ENCODE measurements around the gene NME4.

NME4 gene

GRCh38 chr16:426906-427249, 29.9 kb downstream of the NME4 start:
- DNase-seq (ENCODE audit: low read depth): no peak

- no peak for DNase-seq (ENCODE audit: low read depth)
These were observed 30.3 kb downstream of the NME4 start for GRCh38 chr16:427250-427649.

GRCh38 chr16:430904-431303, 33.9 kb downstream of the NME4 start:
- DNase-seq (ENCODE audit: low read depth): no peak

DNA sequence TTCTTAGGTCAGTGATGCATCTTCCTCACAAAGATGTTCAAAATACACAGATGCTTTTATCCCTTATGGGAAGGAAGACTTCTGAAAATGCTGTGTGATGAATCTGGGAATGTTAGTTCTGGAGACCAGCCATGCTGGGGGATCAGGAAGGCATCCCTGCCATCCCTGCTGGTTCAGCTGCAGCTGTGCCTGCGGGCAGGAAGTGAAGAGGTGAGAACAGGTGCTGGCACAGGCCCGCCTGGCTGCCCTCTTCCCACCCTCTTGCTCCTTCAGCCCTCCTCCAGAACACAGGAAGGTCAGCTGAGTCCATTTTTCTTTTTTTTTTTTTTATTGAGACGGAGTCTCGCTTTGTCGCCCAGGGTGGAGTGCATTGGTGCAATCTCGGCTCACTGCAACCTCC, 43.6 kb downstream of the NME4 start:
- no peak for DNase-seq (ENCODE audit: low read depth)

- no peak for DNase-seq (ENCODE audit: low read depth)
These were observed 44.4 kb downstream of the NME4 start for GRCh38 chr16:441447-441846.

- DNase-seq (ENCODE audit: low read depth): no peak
These were observed 46.0 kb downstream of the NME4 start for GRCh38 chr16:442976-443375.

- DNase-seq (ENCODE audit: low read depth): no peak
These were observed 47.0 kb downstream of the NME4 start for GRCh38 chr16:444027-444426.

DNA sequence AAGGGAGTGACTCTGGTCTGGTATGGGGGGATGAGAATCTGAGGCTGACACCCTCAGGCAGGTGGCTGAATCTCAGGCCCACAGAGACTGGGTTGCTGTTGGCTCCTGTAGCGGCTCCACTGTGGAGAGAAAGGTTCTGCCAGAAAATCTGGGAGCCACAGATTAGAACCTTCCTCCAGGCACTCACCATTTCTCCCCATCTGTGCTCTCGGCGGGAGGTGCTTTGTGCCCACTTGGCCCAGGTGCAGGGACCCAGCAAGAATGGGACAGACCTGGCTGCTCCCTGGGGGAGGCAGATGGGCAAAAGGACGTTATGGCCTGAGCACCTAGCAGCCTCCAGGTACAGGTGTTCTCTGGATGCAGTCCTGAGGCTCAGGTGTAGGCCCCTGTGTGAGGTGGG, 48.6 kb downstream of the NME4 start:
- DNase-seq (ENCODE audit: low read depth): no peak
